CD4-positive, alpha-beta T cell (primary cell): ENCODE results near the gene CPTP. TPM values are rescaled to one million over a fixed set of nuclear protein-coding genes. Genes with fewer than 3 reads are reported as not detected.

Source experiments
- ATAC-seq: fragments of 200-7000 bp; cut with Tn5 transposase; one replicate; pipeline ENCODE4 v1.10.0; 2022; ENCODE audit warnings: mild to moderate bottlenecking; ENCODE audit not compliant: poor library complexity
- CTCF ChIA-PET: fragments of 350-600 bp; sonication (Branson Sonifier 250); formaldehyde crosslinking; loops from one replicate; lab custom pipeline; 2021; ENCODE audit warnings: antibody characterized with exemption, inconsistent platforms; lab: Charles Lee
- POLR2A ChIA-PET: fragments of 350-600 bp; sonication (Branson Sonifier 250); formaldehyde crosslinking; loops from one replicate; lab custom pipeline; 2021; ENCODE audit warnings: antibody characterized with exemption, inconsistent platforms; lab: Charles Lee
- DNase-seq, 14 experiments: peaks; one replicate each; pipeline ENCODE4 v3.0.0-alpha.2; 2013 to 2020; ENCODE audit warnings: mixed read lengths in 2 of 14
- H3K27ac ChIP-seq, 2 donors: one replicate each; pipeline versions ENCODE4 v1.5.1 to v1.7.0; 2013; ENCODE audit warnings: low read length in 2 of 2, low read depth in 1 of 2, mild to moderate bottlenecking in 1 of 2
- H3K27me3 ChIP-seq, 2 experiments: 1 replicate in 1 of 2; 2 replicates in 1 of 2; pipeline versions ENCODE4 v1.6.1 to v1.7.0; 2013; ENCODE audit warnings: low read length in 2 of 2, control low read depth in 1 of 2, mild to moderate bottlenecking in 1 of 2, moderate library complexity in 1 of 2; ENCODE audit not compliant: insufficient read depth in 2 of 2, control insufficient read depth in 1 of 2
- H3K36me3 ChIP-seq: one replicate; pipeline ENCODE4 v1.6.1; 2013; ENCODE audit warnings: low read length, control low read depth; ENCODE audit not compliant: insufficient read depth
- H3K4me1 ChIP-seq: one replicate; pipeline ENCODE4 v1.6.1; 2013; ENCODE audit warnings: low read length, control low read depth; ENCODE audit not compliant: insufficient read depth
- H3K4me3 ChIP-seq: one replicate; pipeline ENCODE4 v1.5.1; 2013; ENCODE audit warnings: mild to moderate bottlenecking, low read length, moderate library complexity
- H3K9me3 ChIP-seq, 2 experiments: 1 replicate in 1 of 2; 2 replicates in 1 of 2; pipeline versions ENCODE4 v1.6.1 to v1.7.0; 2013; ENCODE audit warnings: low read length in 2 of 2, mild to moderate bottlenecking in 2 of 2, control low read depth in 1 of 2, moderate library complexity in 1 of 2; ENCODE audit not compliant: control insufficient read depth in 1 of 2, insufficient read depth in 1 of 2
- H3K27ac Mint-ChIP-seq: one replicate; pipeline ENCODE4 v1.8.0; 2020; ENCODE audit warnings: mixed read lengths
- H3K27me3 Mint-ChIP-seq: one replicate; pipeline ENCODE4 v1.8.0; 2021; ENCODE audit warnings: mixed read lengths
- H3K36me3 Mint-ChIP-seq: one replicate; pipeline ENCODE4 v1.8.0; 2021; ENCODE audit warnings: low read depth, mixed read lengths
- H3K4me1 Mint-ChIP-seq: one replicate; pipeline ENCODE4 v1.8.0; 2021; ENCODE audit warnings: low read depth, mixed read lengths
- H3K4me3 Mint-ChIP-seq: one replicate; pipeline ENCODE4 v1.8.0; 2020; ENCODE audit warnings: mild to moderate bottlenecking, mixed read lengths
- H3K9me3 Mint-ChIP-seq: one replicate; pipeline ENCODE4 v1.8.0; 2020; ENCODE audit warnings: mixed read lengths
- CTCF ChIP-seq: fragments of 200-600 bp; IDR thresholded peaks from one replicate; pipeline ENCODE4 v1.8.0; 2022; ENCODE audit warnings: antibody characterized with exemption, mild to moderate bottlenecking
- intact Hi-C, 2 experiments: fragments of 100-400 bp; cut with DNase I in 1 of 2; cut with micrococcal nuclease in 1 of 2; formaldehyde crosslinking; loops; one replicate each; pipeline versions ENCODE4 v1.15.1 to v1.9.0; 2023 to 2025; cut with DNase I, micrococcal nuclease
- total RNA-seq, 174 experiments: library from RNA in 2 of 174; stranded (reverse) in 2 of 174; gene quantifications; one replicate each; pipeline ENCODE4 v1.2.3 and lab custom pipeline; 2021 to 2026

CPTP gene
- total RNA-seq, 2 experiments from 2014 or later: 11.6 to 12.9 TPM

DNA sequence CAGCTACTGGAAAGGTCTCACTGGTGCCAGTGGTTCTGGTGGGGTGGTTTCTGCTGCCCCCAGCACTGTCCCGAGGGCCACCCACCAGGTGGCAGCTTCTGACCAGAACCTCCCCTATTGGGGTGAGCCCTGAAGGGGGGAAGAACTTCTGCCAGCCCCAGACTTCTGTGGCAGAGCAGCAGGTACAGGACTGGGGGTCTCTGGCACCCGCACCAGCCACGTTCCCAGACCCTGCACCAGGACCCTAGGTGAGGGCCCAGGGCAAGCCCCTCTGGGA lies 14.6 kb upstream of the CPTP start:
- no peaks in the 10 kb centered on the region for H3K27me3 Mint-ChIP-seq
- no peak for TF ChIP-seq CTCF
- intact Hi-C loops: no loop called here
- H3K4me1 Mint-ChIP-seq: peaks cover 25% of the 10 kb centered on the region
- ChIA-PET CTCF (no interaction called here), POLR2A (interaction anchor here (0.9 to 1.5 kb wide), 2 partner anchors 15 to 65 kb away, joined by 3 to 4 read pairs; no protein-coding TSS in a partner anchor)
- H3K36me3 ChIP-seq: peaks cover 48% of the 10 kb centered on the region
- no peak overlapping the region for H3K4me3 ChIP-seq
- H3K36me3 Mint-ChIP-seq: peaks cover 26% of the 10 kb centered on the region
- DNase-seq (no peak), ATAC-seq (no peak)
- no peaks in the 10 kb centered on the region for H3K9me3 ChIP-seq
- no peaks in the 10 kb centered on the region for H3K27me3 ChIP-seq
- H3K27ac Mint-ChIP-seq: peak overlapping the region; percentile 36
- peak overlapping the region; percentile 71 for H3K4me3 Mint-ChIP-seq
- peaks cover 41% of the 10 kb centered on the region for H3K4me1 ChIP-seq
- H3K27ac ChIP-seq: peak overlapping the region in 1 of 2 donors; percentile 4
- H3K9me3 Mint-ChIP-seq: no peaks in the 10 kb centered on the region

GRCh38 chr1:1310476-1311053 lies 14.0 kb upstream of the CPTP start:
- H3K9me3 ChIP-seq: no peaks in the 10 kb centered on the region
- H3K9me3 Mint-ChIP-seq: no peaks in the 10 kb centered on the region
- H3K27me3 ChIP-seq: no peaks in the 10 kb centered on the region
- H3K4me1 Mint-ChIP-seq: peaks cover 20% of the 10 kb centered on the region
- peaks cover 51% of the 10 kb centered on the region for H3K36me3 ChIP-seq
- CTCF ChIA-PET: no interaction called here
- ATAC-seq (no peak), DNase-seq (no peak)
- peak overlapping the region; percentile 36 for H3K27ac Mint-ChIP-seq
- no peak overlapping the region for H3K4me3 ChIP-seq
- POLR2A ChIA-PET: interaction anchor here (0.9 to 1.5 kb wide), 2 partner anchors 15 to 65 kb away, joined by 3 to 4 read pairs; no protein-coding TSS in a partner anchor
- peaks cover 39% of the 10 kb centered on the region for H3K4me1 ChIP-seq
- no peak for TF ChIP-seq CTCF
- intact Hi-C loops: no loop called here
- no peaks in the 10 kb centered on the region for H3K27me3 Mint-ChIP-seq
- H3K36me3 Mint-ChIP-seq: peaks cover 29% of the 10 kb centered on the region
- H3K4me3 Mint-ChIP-seq: peak overlapping the region; percentile 71
- no peak overlapping the region for H3K27ac ChIP-seq

- DNase-seq: peak in 1 of 14 experiments; percentile 42
- ChIA-PET CTCF (no interaction called here), POLR2A (interaction anchor here (0.8 to 1.5 kb wide), 2 partner anchors 64 to 88 kb away, joined by 3 read pairs; partner anchors contain the start of gene CCNL2)
- H3K27ac Mint-ChIP-seq: peak overlapping the region; percentile 36
- H3K27me3 Mint-ChIP-seq: no peaks in the 10 kb centered on the region
- H3K36me3 ChIP-seq: peaks cover 54% of the 10 kb centered on the region
- no peak for ATAC-seq
- no peak overlapping the region for H3K4me3 ChIP-seq
- H3K4me1 ChIP-seq: peaks cover 31% of the 10 kb centered on the region
- TF ChIP-seq CTCF: no peak
- H3K9me3 Mint-ChIP-seq: no peaks in the 10 kb centered on the region
- peaks cover 12% of the 10 kb centered on the region for H3K4me1 Mint-ChIP-seq
- intact Hi-C loops: no loop called here
- no peaks in the 10 kb centered on the region for H3K27me3 ChIP-seq
- H3K4me3 Mint-ChIP-seq: peak overlapping the region; percentile 65
- peaks cover 29% of the 10 kb centered on the region for H3K36me3 Mint-ChIP-seq
- no peaks in the 10 kb centered on the region for H3K9me3 ChIP-seq
- no peak overlapping the region for H3K27ac ChIP-seq
Observed at GRCh38 chr1:1311107-1312104, 13.2 kb upstream of the CPTP start.
